H1 (cell line): ENCODE results near the gene SBF1. TPM values are rescaled to one million over a fixed set of nuclear protein-coding genes. Genes with fewer than 3 reads are reported as not detected.

Source experiments
- CTCF ChIA-PET: fragments of 300-600 bp; sonication (Branson Sonifier 250); formaldehyde crosslinking; loops from one replicate; lab custom pipeline; 2021; ENCODE audit not compliant: partially characterized antibody; lab: Charles Lee
- POLR2A ChIA-PET: fragments of 300-600 bp; sonication (Branson Sonifier 250); formaldehyde crosslinking; loops from one replicate; lab custom pipeline; 2021; ENCODE audit warnings: inconsistent platforms; ENCODE audit not compliant: partially characterized antibody; lab: Charles Lee
- DNase-seq, 2 experiments: peaks; one replicate each; pipeline versions ENCODE4 v3.0.0 to v3.0.0-alpha.2; 2010 to 2022; ENCODE audit warnings: low spot score in 2 of 2, low read depth in 1 of 2, mixed read lengths in 1 of 2
- FAIRE-seq: peaks from 2 replicates; lab custom pipeline; 2011; peaks lifted over from hg19 to GRCh38; lab: Jason Lieb, UNC
- H2AFZ ChIP-seq: 2 replicates; pipeline ENCODE4 v1.8.1; 2012; ENCODE audit warnings: low read length, inconsistent platforms
- H2AK5ac ChIP-seq: 2 replicates; pipeline ENCODE4 v1.6.1; 2013; ENCODE audit warnings: low read depth, low read length
- H2BK120ac ChIP-seq: replicated peaks from 2 replicates; pipeline ENCODE3; 2013; ENCODE audit warnings: low read depth, low read length, inconsistent platforms
- H2BK12ac ChIP-seq: 2 replicates; pipeline ENCODE4 v1.6.1; 2013; ENCODE audit warnings: low read depth, low read length
- H2BK15ac ChIP-seq: 2 replicates; pipeline ENCODE4 v1.6.1; 2013; ENCODE audit warnings: low read length
- H2BK20ac ChIP-seq: 2 replicates; pipeline ENCODE4 v1.6.1; 2013; ENCODE audit warnings: low read length
- H2BK5ac ChIP-seq: 2 replicates; pipeline ENCODE4 v1.6.1; 2013; ENCODE audit warnings: low read depth, low read length
- H3K14ac ChIP-seq: 2 replicates; pipeline ENCODE4 v1.6.1; 2013; ENCODE audit warnings: inconsistent platforms; ENCODE audit not compliant: insufficient read length
- H3K18ac ChIP-seq: 2 replicates; pipeline ENCODE4 v1.6.1; 2013; ENCODE audit warnings: low read length; ENCODE audit errors: extremely low read depth
- H3K23ac ChIP-seq: 2 replicates; pipeline ENCODE4 v1.6.1; 2013; ENCODE audit warnings: inconsistent platforms; ENCODE audit not compliant: insufficient read length
- H3K23me2 ChIP-seq: 2 replicates; pipeline ENCODE4 v1.6.1; 2013; ENCODE audit warnings: low read depth, low read length
- H3K27ac ChIP-seq: 2 replicates; pipeline ENCODE4 v1.6.1; 2011; ENCODE audit warnings: low read depth, low read length, inconsistent platforms
- H3K27me3 ChIP-seq, 4 experiments: replicated peaks in 1 of 4; 1 replicate in 1 of 4; 2 replicates in 3 of 4; pipeline versions ENCODE4 v1.6.1 to v1.8.1; 2011 to 2013; ENCODE audit warnings: low read length in 3 of 4, mild to moderate bottlenecking in 3 of 4, inconsistent platforms in 2 of 4, mixed read lengths in 2 of 4, moderate library complexity in 1 of 4; ENCODE audit not compliant: control insufficient read depth in 3 of 4, insufficient read depth in 3 of 4; ENCODE audit errors: extremely low read depth in 1 of 4
- H3K36me3 ChIP-seq, 4 experiments: 2 replicates each; pipeline versions ENCODE4 v1.6.1 to v1.8.1; 2011 to 2013; ENCODE audit warnings: mild to moderate bottlenecking in 4 of 4, low read length in 3 of 4, moderate library complexity in 2 of 4, control low read depth in 1 of 4, inconsistent platforms in 1 of 4; ENCODE audit not compliant: insufficient read depth in 4 of 4, control insufficient read depth in 2 of 4
- H3K4ac ChIP-seq: replicated peaks from 2 replicates; pipeline ENCODE3; 2013; ENCODE audit warnings: low read length, low read depth, mixed read lengths, inconsistent platforms; ENCODE audit not compliant: insufficient read length
- H3K4me1 ChIP-seq, 4 experiments: replicated peaks in 1 of 4; 1 replicate in 1 of 4; 2 replicates in 3 of 4; pipeline versions ENCODE4 v1.6.1 to v1.8.1; 2011 to 2013; ENCODE audit warnings: low read length in 3 of 4, inconsistent platforms in 2 of 4, mixed read lengths in 1 of 4; ENCODE audit not compliant: insufficient read depth in 4 of 4, control insufficient read depth in 3 of 4
- H3K4me2 ChIP-seq, 2 experiments: 2 replicates each; pipeline versions ENCODE4 v1.6.1 to v1.8.1; 2011 to 2013; ENCODE audit warnings: low read depth in 2 of 2, low read length in 2 of 2, control low read depth in 1 of 2, inconsistent platforms in 1 of 2, mild to moderate bottlenecking in 1 of 2; ENCODE audit not compliant: insufficient read depth in 1 of 2
- H3K4me3 ChIP-seq, 4 experiments: fragments of 200-600, 300-600 bp in 1 of 4; sonication (generic), shearing (Covaris generic), sonication (Bioruptor Twin) in 1 of 4; 2 replicates each; pipeline versions ENCODE4 v1.5.1 to v1.8.1; 2011 to 2016; ENCODE audit warnings: low read length in 4 of 4, low read depth in 3 of 4, control low read depth in 2 of 4, inconsistent platforms in 2 of 4, mild to moderate bottlenecking in 2 of 4, mixed read lengths in 1 of 4, moderate library complexity in 1 of 4; ENCODE audit not compliant: insufficient read depth in 2 of 4; ENCODE audit errors: extremely low read depth in 1 of 4
- H3K56ac ChIP-seq: replicated peaks from 2 replicates; pipeline ENCODE3; 2013; ENCODE audit warnings: low read depth, mild to moderate bottlenecking, mixed read lengths, low read length, inconsistent platforms; ENCODE audit not compliant: insufficient read length
- H3K79me1 ChIP-seq: 2 replicates; pipeline ENCODE4 v1.6.1; 2013; ENCODE audit warnings: low read depth, low read length, control low read depth
- H3K79me2 ChIP-seq, 2 experiments: 2 replicates each; pipeline versions ENCODE4 v1.6.1 to v1.8.1; 2012 to 2013; ENCODE audit warnings: low read length in 2 of 2, mild to moderate bottlenecking in 2 of 2, inconsistent platforms in 1 of 2; ENCODE audit not compliant: insufficient read depth in 2 of 2, control insufficient read depth in 1 of 2
- H3K9ac ChIP-seq, 4 experiments: replicated peaks in 1 of 4; 1 replicate in 1 of 4; 2 replicates in 3 of 4; pipeline versions ENCODE4 v1.6.1 to v1.8.1; 2011 to 2013; ENCODE audit warnings: low read depth in 3 of 4, low read length in 3 of 4, control low read depth in 2 of 4, mild to moderate bottlenecking in 2 of 4, moderate library complexity in 2 of 4, inconsistent platforms in 1 of 4; ENCODE audit errors: extremely low read depth in 1 of 4
- H3K9me3 ChIP-seq, 2 experiments: 2 replicates each; pipeline versions ENCODE4 v1.6.1 to v1.8.1; 2012 to 2013; ENCODE audit warnings: mild to moderate bottlenecking in 2 of 2, moderate library complexity in 2 of 2, control low read depth in 1 of 2, inconsistent platforms in 1 of 2, low read depth in 1 of 2, low read length in 1 of 2, mixed read lengths in 1 of 2; ENCODE audit not compliant: insufficient read depth in 2 of 2
- H4K20me1 ChIP-seq, 2 experiments: replicated peaks in 1 of 2; 2 replicates each; pipeline versions ENCODE3 to v1.8.1; 2011 to 2013; ENCODE audit warnings: inconsistent platforms in 2 of 2, low read length in 2 of 2, mild to moderate bottlenecking in 1 of 2; ENCODE audit not compliant: insufficient read depth in 2 of 2, control insufficient read depth in 1 of 2
- H4K5ac ChIP-seq: 2 replicates; pipeline ENCODE4 v1.6.1; 2013; ENCODE audit warnings: low read length, low read depth, mixed read lengths, inconsistent platforms; ENCODE audit not compliant: insufficient read length
- H4K8ac ChIP-seq: 2 replicates; pipeline ENCODE4 v1.8.0; 2013; ENCODE audit warnings: mild to moderate bottlenecking, moderate library complexity, low read length, inconsistent platforms; ENCODE audit not compliant: insufficient read depth; ENCODE audit errors: extremely low read depth
- H4K91ac ChIP-seq: replicated peaks from 2 replicates; pipeline ENCODE3; 2013; ENCODE audit warnings: low read length, mixed read lengths, inconsistent platforms; ENCODE audit not compliant: insufficient read length
- EGR1 ChIP-seq: IDR thresholded peaks from 2 replicates; pipeline ENCODE4 v1.6.1; 2011; ENCODE audit warnings: low read depth, low read length, borderline replicate concordance
- EP300 ChIP-seq, 2 experiments: IDR thresholded peaks; 1 replicate in 1 of 2; 2 replicates in 1 of 2; pipeline ENCODE4 v1.6.1; 2011 to 2012; ENCODE audit warnings: low read depth in 2 of 2, low read length in 2 of 2, mild to moderate bottlenecking in 2 of 2, borderline replicate concordance in 1 of 2, inconsistent platforms in 1 of 2, moderate library complexity in 1 of 2
- NANOG ChIP-seq: IDR thresholded peaks from 2 replicates; pipeline ENCODE4 v1.6.1; 2011; ENCODE audit warnings: low read length, low read depth, mild to moderate bottlenecking, inconsistent platforms; ENCODE audit not compliant: insufficient read depth, poor library complexity, severe bottlenecking
- RAD21 ChIP-seq, 2 experiments: IDR thresholded peaks in 1 of 2; conservative IDR thresholded peaks in 1 of 2; 2 replicates each; pipeline ENCODE4 v1.6.1; 2011; ENCODE audit warnings: low read depth in 2 of 2, low read length in 2 of 2, improper control_type of control experiment in 1 of 2, inconsistent platforms in 1 of 2, mild to moderate bottlenecking in 1 of 2, moderate library complexity in 1 of 2
- RBBP5 ChIP-seq: IDR thresholded peaks from 2 replicates; pipeline ENCODE4 v1.7.1; 2012; ENCODE audit warnings: low read depth, mild to moderate bottlenecking, inconsistent platforms, low read length, moderate library complexity, borderline replicate concordance
- SIRT6 ChIP-seq: IDR thresholded peaks from one replicate; pipeline ENCODE4 v1.7.1; 2012; ENCODE audit warnings: low read length, inconsistent platforms
- SIX5 ChIP-seq: IDR thresholded peaks from 2 replicates; pipeline ENCODE4 v1.6.1; 2011; ENCODE audit warnings: mild to moderate bottlenecking, low read depth, low read length
- SP2 ChIP-seq: IDR thresholded peaks from 2 replicates; pipeline ENCODE4 v1.6.1; 2012; ENCODE audit warnings: mild to moderate bottlenecking, low read length, inconsistent platforms
- SUZ12 ChIP-seq: fragments of 200-600 bp; sonication (generic); IDR thresholded peaks from 2 replicates; pipeline ENCODE4 v1.6.1; 2012; ENCODE audit warnings: mild to moderate bottlenecking, inconsistent platforms, low read length, moderate library complexity, mixed read lengths
- TBP ChIP-seq: IDR thresholded peaks from 2 replicates; pipeline ENCODE4 v1.6.1; 2011; ENCODE audit warnings: low read depth, low read length, improper control_type of control experiment
- TCF12 ChIP-seq: IDR thresholded peaks from 2 replicates; pipeline ENCODE4 v1.6.1; 2011; ENCODE audit warnings: low read depth, mild to moderate bottlenecking, low read length
- TEAD4 ChIP-seq: IDR thresholded peaks from 2 replicates; pipeline ENCODE4 v1.6.1; 2012; ENCODE audit warnings: low read depth, low read length, inconsistent platforms, mixed read lengths
- YY1 ChIP-seq: IDR thresholded peaks from 2 replicates; pipeline ENCODE4 v1.6.1; 2011; ENCODE audit warnings: low read depth, mild to moderate bottlenecking, low read length
- ZNF274 ChIP-seq: IDR thresholded peaks from 2 replicates; pipeline ENCODE4 v1.7.0; 2012; ENCODE audit warnings: low read length, borderline replicate concordance; ENCODE audit errors: extremely low read depth
- WGBS, 2 experiments: shearing (Covaris generic) in 1 of 2; methylation state at CpG; one replicate each; pipeline versions ENCODE4 v1.1.6 to v1.1.7; 2013 to 2015; ENCODE audit warnings: low lambda C conversion rate in 2 of 2, mixed read lengths in 2 of 2, inconsistent platforms in 1 of 2, low coverage in 1 of 2, missing lambda C conversion rate in 1 of 2; ENCODE audit not compliant: insufficient replicate concordance in 2 of 2, insufficient coverage in 1 of 2, insufficient read length in 1 of 2; ENCODE audit errors: extremely low coverage in 1 of 2, missing lambda C conversion rate in 1 of 2; 5-methylcytosine and 5-hydroxymethylcytosine counted together
- polyA plus RNA-seq, 7 experiments: library from polyadenylated mRNA; depleted of rRNA in 3 of 7; stranded (reverse) in 5 of 7; unstranded in 2 of 7; fragments of >200 nt in 5 of 7; fragments of 200-250 nt in 2 of 7; gene quantifications; 1 replicate in 5 of 7; 2 replicates in 1 of 7; 4 replicates in 1 of 7; pipeline versions ENCODE4 v1.2.1 to v1.2.3, GENCODE V29; 2011 to 2013; ENCODE audit warnings: missing spikeins in 2 of 7, mixed read lengths in 2 of 7
- total RNA-seq: library from RNA; stranded (reverse); fragmentation: NEBNext Ultra II Directional; extraction: Animal tissue kit (Norgen Biotek cat#: 25700); gene quantifications from 2 replicates; pipeline ENCODE4 v1.2.1, GENCODE V29; 2021

The SBF1 gene
- total and polyA plus RNA-seq, 2 of the 8 experiments (the other 6 are each of a cell fraction or from before 2014, with no cell fraction given): 29.1 to 71.5 TPM

DNA sequence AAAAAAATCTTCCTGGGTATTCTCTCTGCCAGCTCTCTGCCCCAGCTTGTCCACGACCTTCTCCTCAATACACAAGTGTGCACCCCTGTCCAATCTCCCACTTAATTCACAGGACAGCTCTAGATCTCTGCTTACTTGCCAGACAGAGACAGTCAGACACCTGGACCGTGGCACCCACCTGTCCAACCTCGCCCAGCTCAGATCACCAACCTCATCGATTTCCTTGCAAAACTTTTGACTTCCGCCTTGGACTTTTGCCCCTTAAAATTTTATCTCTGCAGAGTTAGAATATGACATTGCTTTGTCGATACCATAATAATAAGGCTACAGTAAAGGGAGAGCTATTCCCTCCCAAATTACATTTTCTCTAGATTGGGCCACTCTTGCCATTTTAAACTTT is 22.3 kb upstream of the SBF1 start:
- H3K56ac ChIP-seq: no peak overlapping the region
- H3K4ac ChIP-seq: no peak overlapping the region
- H4K91ac ChIP-seq: no peak overlapping the region
- H3K4me1 ChIP-seq: peaks cover 0 to 3% (median 0%) of the 10 kb centered on the region in 4 experiments; a peak in 2 of 7 replicates
- no peak overlapping the region for H4K5ac ChIP-seq
- no peak overlapping the region for H2AK5ac ChIP-seq
- no peaks in the 10 kb centered on the region for H3K36me3 ChIP-seq
- no peak overlapping the region for H3K23ac ChIP-seq
- no peak overlapping the region for H2BK120ac ChIP-seq
- CTCF ChIA-PET: interaction anchor here (0.6 to 4.5 kb wide), 27 partner anchors 7 to 387 kb away, joined by 3 to 54 read pairs (median 4); partner anchors contain the start of genes KLHDC7B, LMF2, MIOX and NCAPH2
- no peak overlapping the region for H2BK15ac ChIP-seq
- no peaks in the 10 kb centered on the region for H3K9me3 ChIP-seq
- H2BK5ac ChIP-seq: no peak overlapping the region
- TF ChIP-seq SIX5 (no peak), ZNF274 (no peak), RBBP5 (no peak), SIRT6 (no peak), SP2 (no peak), SUZ12 (no peak), EGR1 (no peak), YY1 (no peak), TBP (no peak), NANOG (no peak), TEAD4 (no peak), TCF12 (no peak), EP300 (IDR thresholded peaks at IDR 0.05; ENCODE audit: borderline replicate concordance in 1 of 2, low read depth in 2 of 2, low read length in 2 of 2) (no peak), RAD21 (IDR thresholded peaks at IDR 0.05 in 1 of 2, conservative IDR thresholded peaks at IDR 0.05 in 1 of 2; ENCODE audit: low read depth in 2 of 2, low read length in 2 of 2) (no peak)
- H2BK12ac ChIP-seq: no peak overlapping the region
- no peak overlapping the region for H3K4me3 ChIP-seq
- no peak overlapping the region for H3K18ac ChIP-seq
- FAIRE-seq (no peak), DNase-seq (no peak)
- H4K8ac ChIP-seq: no peak overlapping the region
- H3K79me2 ChIP-seq: no peaks in the 10 kb centered on the region
- H3K79me1 ChIP-seq: no peaks in the 10 kb centered on the region
- 90% methylated on average over 6 of the region's 6 CpGs; no CpG with 5 or more reads in 1 of the 2 experiments for WGBS, 2 experiments
- H3K23me2 ChIP-seq: no peaks in the 10 kb centered on the region
- POLR2A ChIA-PET: interaction anchor here (1.2 to 3.8 kb wide), 3 partner anchors 8 to 15 kb away, joined by 5 to 20 read pairs (median 16); partner anchors contain the start of genes ADM2 and MIOX
- H3K14ac ChIP-seq: no peak overlapping the region
- no peak overlapping the region for H3K9ac ChIP-seq
- H3K27me3 ChIP-seq: no peaks in the 10 kb centered on the region
- H4K20me1 ChIP-seq: no peaks in the 10 kb centered on the region
- no peak overlapping the region for H3K4me2 ChIP-seq
- H3K27ac ChIP-seq: no peak overlapping the region
- H2BK20ac ChIP-seq: no peak overlapping the region
- H2AFZ ChIP-seq: no peak overlapping the region
